Measurements from ENCODE around the gene KIAA1549.
"Not testable (repeated sequence)": the region's sequence is repeated elsewhere in the genome, so short reads cannot be mapped to it uniquely, and the experiment has no call there.

KIAA1549 gene

DNA sequence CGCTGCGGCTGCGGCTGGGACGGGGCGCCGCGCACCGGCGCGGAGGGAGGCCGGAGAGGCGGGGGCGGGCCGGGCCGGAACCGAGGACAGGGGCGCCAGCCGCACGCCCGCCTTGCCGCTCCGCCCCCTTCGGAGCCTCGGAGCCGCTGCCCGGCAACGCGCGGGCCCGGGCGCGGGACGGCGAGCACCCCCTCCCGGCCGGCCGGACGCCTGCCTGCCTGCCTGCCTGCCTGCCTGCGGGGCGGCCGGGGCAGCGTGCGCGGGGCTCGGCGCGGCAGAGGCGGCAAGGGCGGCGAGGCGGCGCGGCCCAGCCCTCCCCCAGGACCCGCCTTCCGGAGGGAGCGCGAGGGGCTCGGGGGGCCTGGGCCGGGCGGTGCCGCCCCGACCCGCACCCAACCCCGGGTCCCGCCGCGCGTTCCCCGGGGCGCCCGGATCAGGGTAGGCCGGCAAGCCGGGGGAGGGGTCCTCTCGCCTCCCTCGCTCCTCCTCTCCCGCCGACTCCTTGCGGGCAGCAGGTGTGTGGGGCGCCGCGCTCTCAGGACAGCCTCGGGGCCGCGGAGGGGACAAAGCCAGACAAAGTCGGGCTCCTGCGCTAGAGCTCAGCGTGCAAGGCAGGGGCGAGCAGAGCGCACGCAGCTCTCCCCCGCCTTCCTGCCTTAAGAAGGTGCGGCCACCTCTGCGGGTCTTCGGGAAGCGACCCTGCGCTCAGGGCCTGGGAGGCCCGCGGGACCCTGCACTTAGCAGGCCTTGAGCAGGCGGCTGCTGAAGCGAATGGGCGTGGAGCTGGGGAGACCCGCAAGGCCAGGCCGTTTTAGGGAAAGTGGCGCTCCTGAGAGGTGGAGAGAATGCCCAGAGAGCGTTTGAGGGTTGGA is at the start of gene KIAA1549:
Gene KIAA1549 (minus strand): TSS at position 58 of the 872 bp plus-strand sequence. CDS start 120 bp downstream, outside the sequence.
- DNase-seq (ENCODE audit: low read depth in 2 of 2): peak; percentile 25 to 34

DNA sequence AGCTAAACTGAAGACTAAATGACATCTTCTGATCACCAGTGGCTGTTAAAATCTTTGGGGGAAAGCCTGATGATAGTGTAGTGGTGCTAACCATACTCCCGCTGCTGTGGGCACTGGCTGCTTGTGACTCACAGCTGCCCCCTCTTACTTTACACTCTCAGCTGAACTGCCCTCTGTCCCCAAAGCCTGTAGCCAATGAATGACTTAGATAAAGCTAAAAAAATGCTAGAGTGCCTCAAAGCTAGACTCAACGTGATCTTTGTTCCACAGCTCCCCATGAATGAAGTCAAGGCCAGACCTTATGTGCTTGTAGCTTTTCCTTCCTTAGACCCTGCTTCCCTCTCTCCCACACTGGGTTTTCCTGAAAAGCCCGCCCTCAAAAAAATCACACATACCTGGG is 48.2 kb upstream of the KIAA1549 start:
- DNase-seq (ENCODE audit: low read depth in 2 of 2): no peak

- no peak for DNase-seq (ENCODE audit: low read depth in 2 of 2)
These were observed 45.4 kb upstream of the KIAA1549 start for GRCh38 chr7:139026551-139026950.

DNA sequence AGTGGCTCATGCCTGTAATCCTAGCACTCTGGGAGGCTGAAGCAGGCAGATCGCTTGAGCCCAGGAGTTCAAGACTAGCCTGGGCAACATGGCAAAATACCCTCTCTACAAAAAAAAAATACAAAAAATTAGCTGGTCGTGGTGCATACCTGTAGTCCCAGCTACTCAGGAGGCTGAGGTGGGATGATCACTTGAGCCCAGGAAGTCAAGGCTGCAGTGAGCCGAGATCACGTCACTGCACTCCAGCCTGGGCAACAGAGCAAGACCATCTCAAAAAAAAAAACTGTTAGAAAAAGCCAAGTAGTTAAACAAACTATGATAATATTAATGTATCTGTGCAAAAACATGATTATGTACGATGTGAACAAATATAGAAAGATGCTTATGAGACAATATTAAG is 44.7 kb upstream of the KIAA1549 start:
- DNase-seq (ENCODE audit: low read depth in 2 of 2): not testable (repeated sequence)

DNA sequence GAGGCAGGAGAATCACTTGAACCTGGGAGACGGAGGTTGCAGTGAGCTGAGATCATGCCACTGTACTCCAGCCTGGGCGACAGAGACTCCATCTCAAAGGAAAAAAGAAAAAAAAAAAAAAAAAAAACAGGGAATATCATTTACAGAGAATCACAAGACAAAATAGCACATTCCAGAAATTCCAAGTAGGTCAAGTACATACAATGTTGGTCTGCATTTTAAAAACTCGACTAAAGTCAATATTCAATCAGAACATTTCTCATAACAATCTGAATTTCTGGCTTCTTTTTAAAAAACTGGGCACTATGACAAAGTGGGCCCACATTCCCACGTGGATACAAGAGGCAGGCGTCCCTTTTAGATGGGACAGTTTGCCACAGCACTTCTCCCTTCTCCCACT is 41.9 kb upstream of the KIAA1549 start:
- no peak for DNase-seq (ENCODE audit: low read depth in 2 of 2)

- no peak for DNase-seq (ENCODE audit: low read depth in 2 of 2)
These were observed 41.1 kb upstream of the KIAA1549 start for GRCh38 chr7:139022286-139022685.

DNA sequence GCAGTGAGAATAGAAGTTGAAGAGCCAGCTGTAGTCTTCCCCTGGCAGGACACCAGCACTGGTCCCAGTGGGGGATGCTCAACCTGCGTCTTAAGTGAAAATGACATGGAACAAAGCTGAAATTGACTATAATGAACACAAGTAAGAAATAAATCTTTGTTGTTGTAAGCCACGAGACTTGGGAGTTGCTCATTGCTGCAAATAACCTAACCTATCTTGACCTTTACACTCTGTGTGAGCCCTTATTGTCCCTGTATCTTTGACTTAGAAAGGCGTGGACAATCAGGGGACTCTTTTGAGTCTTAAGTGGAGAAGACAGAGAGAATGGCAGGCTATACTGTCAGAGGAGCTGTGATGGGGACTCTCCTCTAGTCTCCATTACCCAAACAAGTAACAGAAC is 37.7 kb upstream of the KIAA1549 start:
- no peak for DNase-seq (ENCODE audit: low read depth in 2 of 2)

DNA sequence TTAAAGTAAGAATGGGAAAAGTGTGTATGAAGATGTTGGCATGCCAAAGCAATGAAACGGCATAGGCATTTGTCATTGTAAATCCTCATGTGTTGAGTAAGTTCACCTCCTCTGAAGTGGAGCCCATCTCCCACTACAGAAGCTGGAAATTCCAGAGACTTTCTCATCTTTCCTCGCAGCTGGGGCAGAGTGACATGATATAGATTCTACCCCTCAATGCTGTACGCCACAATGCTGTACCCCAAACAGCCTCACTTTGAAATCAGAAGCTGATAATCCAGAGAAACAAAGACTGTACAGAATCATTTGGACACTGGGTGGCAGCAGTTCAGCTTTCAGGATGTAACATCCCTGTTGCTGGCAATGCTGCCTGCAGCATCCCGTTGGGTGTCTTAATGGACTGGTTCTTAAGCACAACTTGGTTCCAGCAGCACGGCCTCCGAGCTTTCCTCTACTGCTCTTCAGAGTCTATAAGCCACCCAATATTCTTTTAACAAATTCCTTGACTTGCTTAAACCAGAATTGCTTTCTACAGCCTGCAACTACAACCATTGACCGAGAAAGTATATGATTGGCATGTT is 35.8 kb upstream of the KIAA1549 start:
- DNase-seq (ENCODE audit: low read depth in 2 of 2): peak; percentile 29 to 38

DNA sequence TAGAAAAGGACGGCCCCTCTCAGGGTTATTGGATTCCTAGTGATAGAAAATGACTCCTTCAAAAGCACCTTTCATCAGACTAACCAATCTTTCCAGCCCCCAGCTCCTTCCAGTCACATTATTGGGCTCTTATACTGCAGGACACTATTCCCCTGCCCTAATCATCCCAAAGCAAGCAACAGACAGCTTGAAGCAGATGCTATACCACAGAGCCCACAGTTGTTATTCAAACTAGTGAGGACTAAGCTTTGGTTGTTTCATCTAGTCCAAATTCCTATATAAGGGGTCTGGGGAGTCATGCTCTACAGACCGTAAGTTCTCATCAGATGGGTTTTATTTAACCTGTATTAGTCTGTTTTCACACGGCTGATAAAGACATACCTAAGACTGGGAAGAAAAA is 30.2 kb upstream of the KIAA1549 start:
- DNase-seq (ENCODE audit: low read depth in 2 of 2): no peak

- no peak for DNase-seq (ENCODE audit: low read depth in 2 of 2)
These were observed 23.3 kb upstream of the KIAA1549 start for GRCh38 chr7:139004321-139005090.

DNA sequence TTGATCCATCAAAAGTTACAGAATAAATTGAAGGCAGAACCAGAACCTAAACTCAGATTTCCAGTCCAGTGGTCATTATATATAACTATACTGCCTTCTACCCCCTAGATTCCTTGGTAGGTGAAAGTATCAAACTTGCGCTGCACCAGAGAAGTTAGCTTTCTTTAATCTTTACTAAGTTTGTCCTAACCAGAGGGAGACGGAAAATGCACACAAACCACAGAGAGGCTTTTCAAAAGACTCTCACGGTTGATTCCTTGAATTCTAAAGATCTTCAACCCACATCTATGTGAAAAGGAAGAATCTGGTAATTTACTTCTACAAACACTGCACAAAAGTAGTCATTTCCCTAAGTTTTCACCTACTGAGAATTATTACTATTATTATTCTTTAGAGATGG is 18.2 kb upstream of the KIAA1549 start:
- no peak for DNase-seq (ENCODE audit: low read depth in 2 of 2)

GRCh38 chr7:138992052-138992531 is 10.9 kb upstream of the KIAA1549 start:
- no peak for DNase-seq (ENCODE audit: low read depth in 2 of 2)

GRCh38 chr7:138987686-138988085 is 6.5 kb upstream of the KIAA1549 start:
- DNase-seq (ENCODE audit: low read depth in 2 of 2): no peak

- no peak for DNase-seq (ENCODE audit: low read depth in 2 of 2)
These were observed 1.0 kb upstream of the KIAA1549 start for GRCh38 chr7:138982204-138982623.

GRCh38 chr7:138980563-138981291 is 462 bp downstream of the KIAA1549 start:
- no peak for DNase-seq (ENCODE audit: low read depth in 2 of 2)

DNA sequence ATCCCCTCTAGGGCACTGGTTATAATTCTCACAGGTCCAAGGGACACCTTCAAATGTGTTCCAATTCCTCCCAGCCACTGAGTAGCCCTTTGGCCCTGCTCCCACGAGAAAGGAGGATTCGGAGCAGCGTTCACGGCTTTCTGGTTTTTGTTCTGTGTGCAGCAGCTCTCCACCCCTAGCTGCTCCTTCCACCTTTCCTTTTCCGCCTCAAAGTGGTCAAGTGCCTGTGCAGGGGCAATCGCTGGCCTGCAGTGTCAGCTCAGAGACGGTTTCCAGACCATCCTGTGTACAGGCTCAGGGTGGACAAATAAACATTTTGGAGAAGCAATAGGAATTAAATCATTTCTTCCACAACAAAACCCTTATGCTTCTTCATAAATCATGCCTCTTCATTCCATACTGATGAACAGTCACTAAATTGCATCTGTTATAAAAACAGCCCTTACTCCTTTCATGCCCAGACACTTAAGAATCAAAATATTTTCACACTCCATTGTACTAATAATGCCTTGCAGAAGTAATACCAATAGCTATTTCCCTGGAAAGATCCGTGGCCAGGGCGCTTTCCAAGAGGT is 1.1 kb downstream of the KIAA1549 start:
- no peak for DNase-seq (ENCODE audit: low read depth in 2 of 2)

DNA sequence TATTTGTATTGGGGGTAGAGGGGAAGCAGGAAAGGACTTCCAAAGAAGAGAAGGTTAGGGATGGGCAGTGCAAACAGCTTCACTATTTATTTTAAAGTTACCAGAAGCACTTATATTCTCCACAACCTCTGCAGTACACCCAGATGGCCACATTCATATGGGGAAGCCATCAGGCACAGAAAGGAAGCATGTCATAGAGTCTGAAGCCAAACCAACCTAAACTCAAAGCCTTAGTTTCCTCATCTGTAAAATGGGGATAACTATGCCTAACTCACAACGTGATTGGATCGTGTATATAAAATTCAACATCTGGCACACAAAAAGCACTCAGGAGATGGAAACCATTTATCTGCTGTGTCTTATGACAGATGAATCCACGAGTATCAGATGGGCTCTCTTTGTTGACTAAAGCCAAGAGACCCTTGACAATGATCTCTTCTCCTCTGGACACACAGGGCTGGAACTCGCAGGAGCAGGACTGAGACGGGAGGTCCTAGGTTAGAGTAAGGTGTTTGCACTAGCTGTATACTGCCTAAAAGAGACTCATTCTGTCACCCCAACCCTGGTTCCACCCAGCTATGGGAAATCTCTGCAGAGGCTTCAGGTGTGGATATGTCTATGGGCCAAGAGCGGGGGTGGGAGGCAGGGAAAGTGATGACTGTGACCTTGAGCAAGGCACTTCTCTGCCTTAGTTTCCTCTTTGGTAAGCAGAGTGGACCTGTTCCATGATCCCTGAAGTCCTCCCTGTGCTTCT is 1.8 kb downstream of the KIAA1549 start:
- no peak for DNase-seq (ENCODE audit: low read depth in 2 of 2)

DNA sequence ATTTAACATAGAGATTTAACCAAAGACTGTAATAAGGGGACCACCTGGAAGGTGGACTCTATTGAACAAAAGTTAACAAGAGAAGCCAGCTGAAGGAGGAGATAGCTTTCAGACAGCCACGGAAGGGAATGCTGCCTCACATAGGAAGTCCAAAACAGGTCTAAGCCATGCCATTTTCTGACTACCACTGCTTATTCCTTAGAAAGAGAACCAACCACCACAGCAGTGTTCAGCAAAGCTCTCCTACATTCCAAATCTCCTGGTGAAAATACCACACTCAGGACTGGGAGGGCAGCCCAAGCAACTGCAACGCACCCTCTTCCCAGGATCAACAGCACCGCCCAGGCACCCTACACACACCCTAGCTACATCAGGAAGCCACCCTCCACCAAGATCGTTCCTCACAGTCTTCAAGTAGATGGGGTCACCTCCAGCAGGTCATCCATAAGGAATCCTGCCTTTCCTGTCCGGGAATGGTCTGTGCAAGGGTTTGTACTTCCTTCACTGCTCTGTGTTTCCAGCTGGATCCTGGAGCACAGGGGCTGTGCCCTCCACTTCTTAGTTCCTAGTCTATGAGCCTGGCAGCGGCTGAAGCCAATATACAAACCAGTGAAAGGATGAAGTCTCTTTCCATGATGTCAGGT is 2.5 kb downstream of the KIAA1549 start:
- no peak for DNase-seq (ENCODE audit: low read depth in 2 of 2)

GRCh38 chr7:138976161-138976560 is 5.0 kb downstream of the KIAA1549 start:
- not testable (repeated sequence) for DNase-seq (ENCODE audit: low read depth in 2 of 2)

Measured in fibroblast of skin of left quadriceps (primary cell).